IMR-90 (cell line): ENCODE measurements around the gene HSH2D. TPM values are rescaled to one million over a fixed set of nuclear protein-coding genes. Genes with fewer than 3 reads are reported as not detected.

Experiments
- ATAC-seq: fragments of 200-7000 bp; cut with Tn5 transposase; 2 replicates; pipeline ENCODE4 v1.9.1; 2020; ENCODE audit warnings: low read depth, mild to moderate bottlenecking, moderate library complexity
- BruUV-seq: library from RNA; stranded (reverse); fragments of 400-500 nt; replicated peaks from 2 replicates; lab custom pipeline; 2021; lab: Mats Ljungman, UMichigan
- CTCF ChIA-PET: fragments of 300-600 bp; formaldehyde crosslinking; extraction: SDS; loops from one replicate; lab custom pipeline; 2021; ENCODE audit warnings: antibody characterized with exemption; lab: Yijun Ruan, JAX
- POLR2A ChIA-PET: fragments of 300-600 bp; sonication (Branson Sonifier 250); formaldehyde crosslinking; loops from one replicate; lab custom pipeline; 2022; ENCODE audit warnings: antibody characterized with exemption; ENCODE audit not compliant: unreplicated experiment; lab: Charles Lee
- DNase-seq: peaks from one replicate; pipeline ENCODE4 v3.0.0; 2013
- H2AFZ ChIP-seq: replicated peaks from 2 replicates; pipeline ENCODE3; 2013; ENCODE audit warnings: low read length, mild to moderate bottlenecking; ENCODE audit not compliant: poor library complexity
- H2AK5ac ChIP-seq: 2 replicates; pipeline ENCODE4 v1.6.1; 2013; ENCODE audit warnings: low read depth, low read length, inconsistent platforms
- H2AK9ac ChIP-seq: replicated peaks from 2 replicates; pipeline ENCODE3; 2013; ENCODE audit warnings: mild to moderate bottlenecking, low read depth, low read length, moderate library complexity; ENCODE audit not compliant: poor library complexity
- H2BK120ac ChIP-seq: 2 replicates; pipeline ENCODE4 v1.6.1; 2013; ENCODE audit warnings: low read depth, low read length, inconsistent platforms
- H2BK15ac ChIP-seq: 3 replicates; pipeline ENCODE4 v1.6.1; 2013; ENCODE audit warnings: low read depth, low read length, inconsistent platforms
- H2BK20ac ChIP-seq: 2 replicates; pipeline ENCODE4 v1.6.1; 2013; ENCODE audit warnings: low read depth, mild to moderate bottlenecking, inconsistent platforms, low read length, moderate library complexity
- H2BK5ac ChIP-seq: 2 replicates; pipeline ENCODE4 v1.6.1; 2013; ENCODE audit warnings: mild to moderate bottlenecking, low read depth, low read length, inconsistent platforms; ENCODE audit not compliant: poor library complexity, severe bottlenecking
- H3K14ac ChIP-seq: replicated peaks from 2 replicates; pipeline ENCODE4 v1.6.1; 2013; ENCODE audit warnings: low read depth, low read length, inconsistent platforms
- H3K18ac ChIP-seq: 2 replicates; pipeline ENCODE4 v1.6.1; 2013; ENCODE audit warnings: low read depth, low read length, control low read depth
- H3K23ac ChIP-seq: 2 replicates; pipeline ENCODE4 v1.6.1; 2013; ENCODE audit warnings: low read depth, low read length, inconsistent platforms
- H3K27ac ChIP-seq: 2 replicates; pipeline ENCODE4 v1.5.1; 2013; ENCODE audit warnings: mild to moderate bottlenecking, control low read depth, low read length; ENCODE audit not compliant: insufficient read depth
- H3K27me3 ChIP-seq: 2 replicates; pipeline ENCODE4 v1.6.1; 2013; ENCODE audit warnings: low read length; ENCODE audit not compliant: control insufficient read depth, insufficient read depth
- H3K36me3 ChIP-seq: 2 replicates; pipeline ENCODE4 v1.6.1; 2013; ENCODE audit warnings: low read length, mixed read lengths; ENCODE audit not compliant: control insufficient read depth, insufficient read depth
- H3K4ac ChIP-seq: 2 replicates; pipeline ENCODE4 v1.6.1; 2013; ENCODE audit warnings: low read depth, low read length, inconsistent platforms
- H3K4me1 ChIP-seq: 2 replicates; pipeline ENCODE4 v1.6.1; 2013; ENCODE audit warnings: low read length, mixed read lengths; ENCODE audit not compliant: control insufficient read depth, insufficient read depth
- H3K4me2 ChIP-seq: 2 replicates; pipeline ENCODE4 v1.6.1; 2013; ENCODE audit warnings: low read depth, mild to moderate bottlenecking, control low read depth, low read length, moderate library complexity
- H3K4me3 ChIP-seq: 2 replicates; pipeline ENCODE4 v1.5.1; 2013; ENCODE audit warnings: low read depth, mild to moderate bottlenecking, control low read depth, low read length, moderate library complexity; ENCODE audit not compliant: insufficient read depth
- H3K56ac ChIP-seq: 2 replicates; pipeline ENCODE4 v1.6.1; 2013; ENCODE audit warnings: low read length, inconsistent platforms; ENCODE audit not compliant: insufficient read depth; ENCODE audit errors: extremely low read depth
- H3K79me1 ChIP-seq, 2 experiments: 2 replicates each; pipeline ENCODE4 v1.6.1; 2013; ENCODE audit warnings: low read length in 2 of 2, inconsistent platforms in 1 of 2, low read depth in 1 of 2
- H3K9ac ChIP-seq: 2 replicates; pipeline ENCODE4 v1.6.1; 2013; ENCODE audit warnings: low read depth, low read length, control low read depth
- H3K9me1 ChIP-seq: 2 replicates; pipeline ENCODE4 v1.6.1; 2013; ENCODE audit warnings: low read length, inconsistent platforms; ENCODE audit not compliant: insufficient read depth
- H3K9me3 ChIP-seq: 2 replicates; pipeline ENCODE4 v1.6.1; 2013; ENCODE audit warnings: low read length; ENCODE audit not compliant: control insufficient read depth, insufficient read depth
- H4K20me1 ChIP-seq: 2 replicates; pipeline ENCODE4 v1.6.1; 2013; ENCODE audit warnings: low read length, inconsistent platforms; ENCODE audit not compliant: insufficient read depth
- H4K5ac ChIP-seq: 2 replicates; pipeline ENCODE4 v1.6.1; 2013; ENCODE audit warnings: mild to moderate bottlenecking, low read depth, low read length, control low read depth
- H4K8ac ChIP-seq, 2 experiments: 2 replicates each; pipeline ENCODE4 v1.6.1; 2013; ENCODE audit warnings: low read depth in 2 of 2, low read length in 2 of 2, control low read depth in 1 of 2, inconsistent platforms in 1 of 2
- H4K91ac ChIP-seq: 2 replicates; pipeline ENCODE4 v1.6.1; 2013; ENCODE audit warnings: low read depth, low read length, inconsistent platforms; ENCODE audit not compliant: insufficient read depth
- MXI1 ChIP-seq: IDR thresholded peaks from 2 replicates; pipeline ENCODE4 v1.6.1; 2012; ENCODE audit warnings: low read depth, mild to moderate bottlenecking, low read length, moderate library complexity, borderline replicate concordance
- POLR2A ChIP-seq: IDR thresholded peaks from 2 replicates; pipeline ENCODE4 v1.6.1; 2012; ENCODE audit warnings: mild to moderate bottlenecking, low read depth, low read length
- WGBS, 2 experiments: methylation state at CpG; one replicate each; pipeline versions ENCODE4 v1.1.5 to v1.1.7; 2013; ENCODE audit warnings: missing lambda C conversion rate in 2 of 2; ENCODE audit not compliant: insufficient read length in 1 of 2; ENCODE audit errors: extremely low coverage in 2 of 2; 5-methylcytosine and 5-hydroxymethylcytosine counted together
- dilution Hi-C: fragments of 300-500 bp; cut with HindIII; formaldehyde crosslinking; loops from one replicate; pipeline ENCODE4 v1.14.3; 2018; ENCODE audit warnings: low sequenced_read_pairs; ENCODE audit not compliant: unreplicated experiment
- in situ Hi-C: fragments of 300-500 bp; cut with MboI; formaldehyde crosslinking; loops from 3 replicates; pipeline ENCODE4 v1.14.3; 2019; ENCODE audit warnings: low sequenced_read_pairs, inconsistent platforms, mixed read lengths
- intact Hi-C: fragments of 100-400 bp; cut with micrococcal nuclease; formaldehyde crosslinking; loops from 2 replicates; pipeline ENCODE4 v1.10.0; 2022
- polyA plus RNA-seq, 3 experiments: library from polyadenylated mRNA; depleted of rRNA; stranded (reverse); fragments of >200 nt; gene quantifications; 2 replicates each; pipeline ENCODE4 v1.2.3, GENCODE V29; 2012; ENCODE audit warnings: low replicate concordance in 1 of 3
- total RNA-seq: library from RNA; depleted of rRNA; stranded (reverse); fragments of >200 nt; gene quantifications from 2 replicates; pipeline ENCODE4 v1.2.3, GENCODE V29; 2012

HSH2D gene
- total and polyA plus RNA-seq, 2 of the 4 experiments (the other 2 are of a cell fraction): not detected

DNA sequence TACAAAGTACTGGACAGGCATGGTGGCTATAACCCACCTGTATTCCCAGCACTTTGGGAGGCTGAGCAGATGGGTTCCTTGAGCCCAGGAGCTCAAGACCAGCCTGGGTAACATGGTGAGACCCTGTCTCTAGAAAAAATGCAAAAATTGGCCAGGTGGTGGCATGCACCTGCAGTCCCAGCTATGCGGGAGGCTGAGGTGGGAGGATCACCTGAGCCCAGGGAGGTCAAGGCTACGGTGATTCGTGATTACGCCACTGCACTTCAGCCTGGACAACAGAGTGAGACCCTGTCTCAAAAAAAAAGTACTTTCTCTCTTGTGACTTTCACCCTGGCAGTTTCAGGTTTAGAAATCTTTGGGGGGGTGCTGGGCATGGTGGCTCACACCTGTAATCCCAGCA is 43.0 kb upstream of the HSH2D start:
- Histone ChIP-seq H2BK15ac (no peak overlapping the region), H2AK9ac (no peak overlapping the region), H4K5ac (no peak overlapping the region), H3K4me1 (peaks cover 3% of the 10 kb centered on the region; the same call in 1 of the 2 replicates), H3K36me3 (peaks cover 68% of the 10 kb centered on the region), H4K91ac (no peak overlapping the region), H3K56ac (no peak overlapping the region), H3K4ac (no peak overlapping the region), H2AFZ (no peak overlapping the region), H3K79me1 (peaks cover 14 to 58% of the 10 kb centered on the region in 2 experiments), H3K18ac (no peak overlapping the region), H2BK20ac (no peak overlapping the region), H2BK120ac (no peak overlapping the region), H4K20me1 (peaks cover 87% of the 10 kb centered on the region), H3K9ac (no peak overlapping the region), H3K9me3 (no peaks in the 10 kb centered on the region), H3K4me2 (no peak overlapping the region), H3K14ac (no peak overlapping the region), H3K27me3 (no peaks in the 10 kb centered on the region), H3K27ac (no peak overlapping the region), H2AK5ac (no peak overlapping the region), H3K4me3 (no peak overlapping the region), H3K9me1 (peaks cover 3% of the 10 kb centered on the region; the same call in 1 of the 2 replicates), H2BK5ac (no peak overlapping the region), H4K8ac (no peak overlapping the region), H3K23ac (no peak overlapping the region)
- dilution Hi-C loops: no loop called here
- CTCF ChIA-PET: no interaction called here
- TF ChIP-seq POLR2A (0 out of 2 replicates have a peak, but pooled peaks have one; percentile 49), MXI1 (no peak)
- BruUV-seq: no TSS peak
- WGBS, 2 experiments: no CpG with 5 or more reads among the region's 4 CpGs
- POLR2A ChIA-PET: no interaction called here
- no peak for DNase-seq
- intact Hi-C loops: no loop called here
- in situ Hi-C loops: no loop called here
- ATAC-seq: no peak
